ENCODE measurements around the gene PCDHGB4. TPM values are rescaled to one million over a fixed set of nuclear protein-coding genes. Genes with fewer than 3 reads are reported as not detected.
"Not testable (repeated sequence)": the region's sequence is repeated elsewhere in the genome, so short reads cannot be mapped to it uniquely, and the experiment has no call there.

PCDHGB4 gene
- total and polyA plus RNA-seq, 2 of the 8 experiments (the other 6 are each of a cell fraction or from before 2014, with no cell fraction given) = 8.0 to 9.1 TPM

DNA sequence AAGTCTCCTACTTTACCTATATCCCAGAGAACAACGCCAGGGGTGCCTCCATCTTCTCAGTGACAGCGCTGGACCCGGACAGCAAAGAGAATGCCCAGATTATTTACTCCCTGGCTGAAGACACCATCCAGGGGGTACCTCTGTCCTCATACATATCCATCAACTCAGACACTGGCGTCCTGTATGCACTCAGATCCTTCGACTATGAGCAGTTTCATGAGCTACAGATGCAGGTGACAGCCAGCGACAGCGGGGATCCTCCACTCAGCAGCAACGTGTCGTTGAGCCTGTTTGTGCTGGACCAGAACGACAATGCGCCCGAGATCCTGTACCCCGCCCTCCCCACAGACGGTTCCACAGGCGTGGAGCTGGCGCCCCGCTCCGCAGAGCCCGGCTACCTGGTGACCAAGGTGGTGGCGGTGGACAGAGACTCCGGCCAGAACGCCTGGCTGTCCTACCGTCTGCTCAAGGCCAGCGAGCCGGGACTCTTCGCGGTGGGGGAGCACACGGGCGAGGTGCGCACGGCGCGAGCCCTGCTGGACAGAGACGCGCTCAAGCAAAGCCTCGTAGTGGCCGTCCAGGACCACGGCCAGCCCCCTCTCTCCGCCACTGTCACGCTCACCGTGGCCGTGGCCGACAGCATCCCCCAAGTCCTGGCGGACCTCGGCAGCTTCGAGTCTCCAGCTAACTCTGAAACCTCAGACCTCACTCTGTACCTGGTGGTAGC, 27.2 kb downstream of the PCDHGB4 start:
- not testable (repeated sequence) for H4K91ac ChIP-seq (replicated peaks; ENCODE audit: insufficient read length, low read length); H2BK12ac ChIP-seq (ENCODE audit: low read depth, low read length); H2AFZ ChIP-seq (ENCODE audit: low read length); H3K14ac ChIP-seq (ENCODE audit: insufficient read length); H3K56ac ChIP-seq (replicated peaks; ENCODE audit: insufficient read length, low read depth, low read length); H2BK20ac ChIP-seq (ENCODE audit: low read length); H3K9ac ChIP-seq (replicated peaks in 1 of 4; ENCODE audit: extremely low read depth in 1 of 4, low read depth in 3 of 4, low read length in 3 of 4); H3K79me1 ChIP-seq (ENCODE audit: low read depth, low read length); H3K4me1 ChIP-seq (replicated peaks in 1 of 4; ENCODE audit: control insufficient read depth in 3 of 4, insufficient read depth in 4 of 4, low read length in 3 of 4); H2BK120ac ChIP-seq (replicated peaks; ENCODE audit: low read depth, low read length); H3K4ac ChIP-seq (replicated peaks; ENCODE audit: insufficient read length, low read depth, low read length); H3K79me2 ChIP-seq (ENCODE audit: control insufficient read depth in 1 of 2, insufficient read depth in 2 of 2, low read length in 2 of 2); H2AK5ac ChIP-seq (ENCODE audit: low read depth, low read length); H3K23ac ChIP-seq (ENCODE audit: insufficient read length); H3K18ac ChIP-seq (ENCODE audit: extremely low read depth, low read length); FAIRE-seq; DNase-seq (ENCODE audit: low read depth in 1 of 2, low spot score in 2 of 2); H2BK15ac ChIP-seq (ENCODE audit: low read length); H4K5ac ChIP-seq (ENCODE audit: insufficient read length, low read depth, low read length); H3K23me2 ChIP-seq (ENCODE audit: low read depth, low read length); H3K4me3 ChIP-seq (ENCODE audit: extremely low read depth in 1 of 4, insufficient read depth in 2 of 4, low read depth in 3 of 4, low read length in 4 of 4); H3K27ac ChIP-seq (ENCODE audit: low read depth, low read length); H2BK5ac ChIP-seq (ENCODE audit: low read depth, low read length); H3K36me3 ChIP-seq (ENCODE audit: control insufficient read depth in 2 of 4, insufficient read depth in 4 of 4, low read length in 3 of 4); H4K20me1 ChIP-seq (replicated peaks in 1 of 2; ENCODE audit: control insufficient read depth in 1 of 2, insufficient read depth in 2 of 2, low read length in 2 of 2); H3K4me2 ChIP-seq (ENCODE audit: insufficient read depth in 1 of 2, low read depth in 2 of 2, low read length in 2 of 2); H4K8ac ChIP-seq (ENCODE audit: extremely low read depth, insufficient read depth, low read length)
- H3K9me3 ChIP-seq (ENCODE audit: insufficient read depth in 2 of 2, low read depth in 1 of 2, low read length in 1 of 2) = peaks cover 12 to 14% of the 10 kb centered on the region in 2 experiments
- ChIA-PET CTCF (ENCODE audit: partially characterized antibody) (interaction anchor here (0.8 to 23.3 kb wide), 25 partner anchors 9 to 320 kb away, joined by 3 to 1236 read pairs (median 15); partner anchors contain the start of genes PCDHB14, PCDHB15, PCDHB16 and PCDHB2), POLR2A (ENCODE audit: partially characterized antibody) (interaction anchor here (1.2 to 2.7 kb wide), 3 partner anchors 64 to 170 kb away, joined by 3 to 9 read pairs (median 3); partner anchors contain the start of gene PCDHB15)
- 97% methylated on average over 24 of the region's 46 CpGs; no CpG with 5 or more reads in 1 of the 2 experiments for WGBS, 2 experiments (ENCODE audit: extremely low coverage in 1 of 2, insufficient coverage in 1 of 2, insufficient read length in 1 of 2, insufficient replicate concordance in 2 of 2, low coverage in 1 of 2, low lambda C conversion rate in 2 of 2, missing lambda C conversion rate in 1 of 2)
- H3K27me3 ChIP-seq (replicated peaks in 1 of 4; ENCODE audit: control insufficient read depth in 3 of 4, extremely low read depth in 1 of 4, insufficient read depth in 3 of 4, low read length in 3 of 4) = peaks cover 0 to 12% (median 6%) of the 10 kb centered on the region in 4 experiments; a peak in 4 of 7 replicates

All from H1 (cell line).